HepG2 (cell line): Measurements from ENCODE around the gene PROX1. TPM values are rescaled to one million over a fixed set of nuclear protein-coding genes. Genes with fewer than 3 reads are reported as not detected.
A peak's percentile ranks its signal among the peaks of the same experiment; 100 is the strongest.

Experiments
- ARHGAP35 ChIP-seq: sonication (generic); formaldehyde crosslinking; IDR thresholded peaks from 2 replicates; pipeline ENCODE4 v1.9.0; 2022; ENCODE audit warnings: mild to moderate bottlenecking, inconsistent platforms, moderate library complexity, missing genetic modification reagents, borderline replicate concordance
- ARNTL ChIP-seq: sonication (generic); formaldehyde crosslinking; IDR thresholded peaks from 2 replicates; pipeline ENCODE4 v1.4.0; 2020; ENCODE audit warnings: mild to moderate bottlenecking, missing genetic modification reagents
- HDAC1 ChIP-seq: sonication (generic); formaldehyde crosslinking; IDR thresholded peaks from 2 replicates; pipeline ENCODE4 v1.5.1; 2020; ENCODE audit warnings: mild to moderate bottlenecking, missing genetic modification reagents
- HOXA5 ChIP-seq: sonication (generic); formaldehyde crosslinking; IDR thresholded peaks from 2 replicates; pipeline ENCODE4 v1.4.0; 2020; ENCODE audit warnings: missing genetic modification reagents
- MEIS1 ChIP-seq: sonication (generic); formaldehyde crosslinking; IDR thresholded peaks from 2 replicates; pipeline ENCODE4 v1.9.0; 2021; ENCODE audit warnings: mild to moderate bottlenecking, missing genetic modification reagents, moderate library complexity, borderline replicate concordance
- RAD21 ChIP-seq: fragments of 450-650 bp; formaldehyde crosslinking; IDR thresholded peaks from 2 replicates; pipeline ENCODE4 v1.5.0; 2020; ENCODE audit warnings: mild to moderate bottlenecking
- RBFOX2 ChIP-seq: fragments of 200-400 bp; formaldehyde crosslinking; IDR thresholded peaks from 2 replicates; pipeline ENCODE4 v1.6.1; 2017; ENCODE audit warnings: low read depth, mild to moderate bottlenecking, low read length
- SYNCRIP ChIP-seq: fragments of 200-400 bp; formaldehyde crosslinking; IDR thresholded peaks from 2 replicates; pipeline ENCODE4 v1.6.1; 2018; ENCODE audit warnings: mild to moderate bottlenecking, low read depth, low read length; ENCODE audit not compliant: insufficient read depth
- TARDBP ChIP-seq: sonication (generic); formaldehyde crosslinking; IDR thresholded peaks from 2 replicates; pipeline ENCODE4 v1.8.0; 2022; ENCODE audit warnings: mild to moderate bottlenecking, missing genetic modification reagents
- TBX2 ChIP-seq: sonication (generic); formaldehyde crosslinking; IDR thresholded peaks from 2 replicates; pipeline ENCODE4 v1.5.0; 2020; ENCODE audit warnings: missing genetic modification reagents, mild to moderate bottlenecking, borderline replicate concordance
- ZBTB26 ChIP-seq: IDR thresholded peaks from 2 replicates; pipeline ENCODE4 v1.6.1; 2016; ENCODE audit warnings: missing compliant biosample characterization, missing genetic modification reagents, borderline replicate concordance
- ZBTB43 ChIP-seq: sonication (generic); formaldehyde crosslinking; conservative IDR thresholded peaks from 2 replicates; pipeline ENCODE4 v1.4.0; 2020; ENCODE audit warnings: missing genetic modification reagents
- ZBTB8A ChIP-seq: sonication (generic); formaldehyde crosslinking; IDR thresholded peaks from 2 replicates; pipeline ENCODE4 v1.4.0; 2020; ENCODE audit warnings: mild to moderate bottlenecking, low read depth, missing genetic modification reagents, borderline replicate concordance
- ZFY ChIP-seq: sonication (generic); formaldehyde crosslinking; IDR thresholded peaks from 2 replicates; pipeline ENCODE4 v1.4.0; 2020; ENCODE audit warnings: missing genetic modification reagents
- ZNF124 ChIP-seq: sonication (generic); formaldehyde crosslinking; IDR thresholded peaks from 2 replicates; pipeline ENCODE4 v1.4.0; 2020; ENCODE audit warnings: missing genetic modification reagents
- ZNF24 ChIP-seq: fragments of 450-650 bp; IDR thresholded peaks from 2 replicates; pipeline ENCODE4 v1.6.1; 2017; ENCODE audit warnings: antibody characterized with exemption, mild to moderate bottlenecking
- ZNF609 ChIP-seq: sonication (generic); formaldehyde crosslinking; IDR thresholded peaks from 2 replicates; pipeline ENCODE4 v1.4.0; 2020; ENCODE audit warnings: mild to moderate bottlenecking, missing genetic modification reagents, borderline replicate concordance
- ZNF614 ChIP-seq: IDR thresholded peaks from 2 replicates; pipeline ENCODE4 v1.6.1; 2018; ENCODE audit warnings: missing biosample characterization, missing genetic modification reagents, inconsistent platforms, borderline replicate concordance
- ZNF800 ChIP-seq: sonication (generic); formaldehyde crosslinking; IDR thresholded peaks from 2 replicates; pipeline ENCODE4 v1.4.0; 2020; ENCODE audit warnings: missing genetic modification reagents
- polyA plus RNA-seq, 8 experiments: library from polyadenylated mRNA; depleted of rRNA in 3 of 8; stranded (reverse) in 7 of 8; unstranded in 1 of 8; fragments of >200 nt; fragmentation: Illumina TruSeq in 4 of 8; extraction: Trizol in 4 of 8; gene quantifications; 2 replicates each; pipeline versions ENCODE4 v1.2.1 to v1.2.3, GENCODE V29; 2011 to 2016; ENCODE audit warnings: low read depth in 4 of 8, missing spikeins in 1 of 8, mixed read lengths in 1 of 8; ENCODE audit not compliant: insufficient read depth in 1 of 8
- total RNA-seq, 5 experiments: library from RNA; depleted of rRNA; stranded (reverse); fragments of >200 nt; fragmentation: Illumina TruSeq; extraction: Trizol; gene quantifications; 2 replicates each; pipeline ENCODE4 v1.2.3, GENCODE V29; 2016; ENCODE audit warnings: low read depth in 1 of 5

The PROX1 gene
- total and polyA plus RNA-seq, 2 of the 13 experiments (the other 11 are each of a cell fraction or from before 2014, with no cell fraction given) = 12.3 to 30.2 TPM

- peak; percentile 50; the same call in 1 of the 2 replicates for TF ChIP-seq ZNF609
- 0 out of 2 replicates have a peak, but pooled peaks have one; percentile 37 for TF ChIP-seq MEIS1
- TF ChIP-seq ZNF124 (CRISPR knock-in tag) = no peak
- peak; percentile 88 for TF ChIP-seq RBFOX2
- TF ChIP-seq TARDBP (CRISPR knock-in tag) = peak; percentile 43; the same call in 1 of the 2 replicates
- no peak for TF ChIP-seq ZNF614
- TF ChIP-seq ZBTB8A (CRISPR knock-in tag) = no peak
- TF ChIP-seq ZNF24 = no peak
- peak; percentile 44; the same call in 1 of the 2 replicates for TF ChIP-seq TBX2 (CRISPR knock-in tag)
- peak; percentile 76 for TF ChIP-seq ZFY (CRISPR knock-in tag)
- peak; percentile 50; the same call in 1 of the 2 replicates for TF ChIP-seq RAD21 (CRISPR knock-in tag)
- no peak for TF ChIP-seq ARHGAP35
- peak; percentile 52; the same call in 1 of the 2 replicates for TF ChIP-seq HOXA5 (CRISPR knock-in tag)
- TF ChIP-seq HDAC1 = 0 out of 2 replicates have a peak, but pooled peaks have one; percentile 5
- TF ChIP-seq ZBTB43 (CRISPR knock-in tag) = 0 out of 2 replicates have a peak, but pooled peaks have one; percentile 49
- no peak for TF ChIP-seq ZBTB26 (CRISPR knock-in tag)
- TF ChIP-seq ZNF800 (CRISPR knock-in tag) = peak; percentile 38; the same call in 1 of the 2 replicates
- no peak for TF ChIP-seq SYNCRIP
- TF ChIP-seq ARNTL (CRISPR knock-in tag) = no peak
These were observed 4.9 kb upstream of the PROX1 start (continued) for GRCh38 chr1:213982672-213983492.
